Duodenal mucosa (tissue), 2 donors: Measurements from ENCODE around the gene SECTM1.
A peak's percentile ranks its signal among the peaks of the same experiment; 100 is the strongest.
"Not testable (repeated sequence)": the region's sequence is repeated elsewhere in the genome, so short reads cannot be mapped to it uniquely, and the experiment has no call there.

Experiments
- H3K27ac ChIP-seq: one replicate; pipeline ENCODE4 v1.7.0; 2013; ENCODE audit warnings: low read depth, low read length
- H3K27me3 ChIP-seq, 2 donors: one replicate each; pipeline ENCODE4 v1.7.0; 2013; ENCODE audit warnings: low read length in 2 of 2, control low read depth in 1 of 2; ENCODE audit not compliant: insufficient read depth in 2 of 2, control insufficient read depth in 1 of 2
- H3K36me3 ChIP-seq, 2 donors: one replicate each; pipeline ENCODE4 v1.7.0; 2013; ENCODE audit warnings: low read length in 2 of 2, control low read depth in 1 of 2; ENCODE audit not compliant: insufficient read depth in 2 of 2, control insufficient read depth in 1 of 2
- H3K4me1 ChIP-seq, 2 donors: one replicate each; pipeline ENCODE4 v1.7.0; 2013; ENCODE audit warnings: low read length in 2 of 2, control low read depth in 1 of 2; ENCODE audit not compliant: insufficient read depth in 2 of 2, control insufficient read depth in 1 of 2
- H3K4me3 ChIP-seq, 2 donors: one replicate each; pipeline ENCODE4 v1.7.0; 2013; ENCODE audit warnings: low read length in 2 of 2, low read depth in 1 of 2
- H3K9ac ChIP-seq, 2 donors: one replicate each; pipeline ENCODE4 v1.7.0; 2013; ENCODE audit warnings: low read length in 2 of 2, low read depth in 1 of 2
- H3K9me3 ChIP-seq, 2 donors: one replicate each; pipeline ENCODE4 v1.7.0; 2013; ENCODE audit warnings: low read length in 2 of 2, control low read depth in 1 of 2; ENCODE audit not compliant: control insufficient read depth in 1 of 2

The SECTM1 gene

GRCh38 chr17:82375359-82376041 is 41.9 kb upstream of the SECTM1 start:
- Histone ChIP-seq H3K9me3 (no peaks in the 10 kb centered on the region), H3K9ac (no peak overlapping the region), H3K36me3 (no peaks in the 10 kb centered on the region), H3K4me1 (peaks cover 14 to 19% of the 10 kb centered on the region in 2 donors), H3K27me3 (peaks cover 33 to 43% of the 10 kb centered on the region in 2 donors), H3K27ac (no peak overlapping the region), H3K4me3 (no peak overlapping the region)

GRCh38 chr17:82374626-82375331 is 41.2 kb upstream of the SECTM1 start:
- Histone ChIP-seq H3K27me3 (peaks cover 37 to 46% of the 10 kb centered on the region in 2 donors), H3K4me3 (no peak overlapping the region), H3K4me1 (peaks cover 15 to 23% of the 10 kb centered on the region in 2 donors)

GRCh38 chr17:82373731-82374625 is 40.4 kb upstream of the SECTM1 start:
- H3K9me3 ChIP-seq = no peaks in the 10 kb centered on the region
- peaks cover 42 to 46% of the 10 kb centered on the region in 2 donors for H3K27me3 ChIP-seq
- H3K27ac ChIP-seq = no peak overlapping the region
- no peak overlapping the region for H3K9ac ChIP-seq
- no peak overlapping the region for H3K4me3 ChIP-seq
- no peaks in the 10 kb centered on the region for H3K36me3 ChIP-seq
- H3K4me1 ChIP-seq = peaks cover 15 to 23% of the 10 kb centered on the region in 2 donors

More at GRCh38 chr17:82374626-82375331, 41.2 kb upstream of the SECTM1 start:
- no peak overlapping the region for H3K9ac ChIP-seq
- H3K36me3 ChIP-seq = no peaks in the 10 kb centered on the region
- no peak overlapping the region for H3K27ac ChIP-seq
- no peaks in the 10 kb centered on the region for H3K9me3 ChIP-seq

GRCh38 chr17:82373072-82373452 is 39.5 kb upstream of the SECTM1 start:
- not testable (repeated sequence) for H3K9me3 ChIP-seq, H3K9ac ChIP-seq, H3K4me3 ChIP-seq, H3K36me3 ChIP-seq, H3K27ac ChIP-seq
- H3K4me1 ChIP-seq = peaks cover 15 to 23% of the 10 kb centered on the region in 2 donors
- H3K27me3 ChIP-seq = peaks cover 38% of the 10 kb centered on the region in 2 donors

GRCh38 chr17:82372249-82373071 is 38.9 kb upstream of the SECTM1 start:
- Histone ChIP-seq H3K9me3 (no peaks in the 10 kb centered on the region), H3K27ac (no peak overlapping the region), H3K27me3 (peaks cover 38% of the 10 kb centered on the region in 2 donors), H3K36me3 (no peaks in the 10 kb centered on the region), H3K4me3 (peak overlapping the region; percentile 10 to 47), H3K9ac (no peak overlapping the region), H3K4me1 (peaks cover 15 to 23% of the 10 kb centered on the region in 2 donors)

- H3K4me3 ChIP-seq = peak within 1 kb of the TSS; percentile 46 to 51
- peaks cover 38 to 41% of the 10 kb centered on the region in 2 donors for H3K27me3 ChIP-seq
- H3K9ac ChIP-seq = no peak within 1 kb of the TSS
- peaks cover 23 to 25% of the 10 kb centered on the region in 2 donors for H3K4me1 ChIP-seq
- H3K9me3 ChIP-seq = no peaks in the 10 kb centered on the region
- no peak within 1 kb of the TSS for H3K27ac ChIP-seq
- H3K36me3 ChIP-seq = no peaks in the 10 kb centered on the region
Measured at GRCh38 chr17:82371333-82372248, 38.0 kb upstream of the SECTM1 start, which contains the start of gene UTS2R. Gene UTS2R (plus strand): TSS chr17:82371765. CDS start chr17:82374325, 2,560 bp downstream.

GRCh38 chr17:82370471-82371332 is 37.1 kb upstream of the SECTM1 start:
- H3K27me3 ChIP-seq = peaks cover 34 to 38% of the 10 kb centered on the region in 2 donors

GRCh38 chr17:82369211-82369610 is 35.6 kb upstream of the SECTM1 start:
- Histone ChIP-seq H3K9me3 (no peaks in the 10 kb centered on the region), H3K4me1 (peaks cover 25 to 26% of the 10 kb centered on the region in 2 donors), H3K36me3 (no peaks in the 10 kb centered on the region), H3K27me3 (peaks cover 25 to 34% of the 10 kb centered on the region in 2 donors), H3K9ac (no peak overlapping the region), H3K27ac (no peak overlapping the region), H3K4me3 (no peak overlapping the region)

More at GRCh38 chr17:82370471-82371332, 37.1 kb upstream of the SECTM1 start:
- H3K27ac ChIP-seq = no peak overlapping the region
- no peaks in the 10 kb centered on the region for H3K36me3 ChIP-seq
- no peak overlapping the region for H3K9ac ChIP-seq
- H3K4me1 ChIP-seq = peaks cover 25 to 26% of the 10 kb centered on the region in 2 donors
- H3K4me3 ChIP-seq = peak overlapping the region; percentile 46 to 51
- no peaks in the 10 kb centered on the region for H3K9me3 ChIP-seq
